GM23338 (cell line): ENCODE results near the gene TTC33. TPM values are rescaled to one million over a fixed set of nuclear protein-coding genes. Genes with fewer than 3 reads are reported as not detected.

Experiments
- ATAC-seq: fragments of 200-7000 bp; cut with Tn5 transposase; 3 replicates; pipeline ENCODE4 v1.9.1; 2020
- DNase-seq: peaks from one replicate; pipeline ENCODE4 v3.0.0-alpha.2; 2015; ENCODE audit warnings: low spot score
- H2AFZ ChIP-seq: fragments of 200-600 bp; sonication (generic); 2 replicates; pipeline ENCODE4 v1.8.0; 2016; ENCODE audit warnings: antibody characterized with exemption, mild to moderate bottlenecking, moderate library complexity
- H3F3A ChIP-seq: fragments of 200-600 bp; sonication (generic); replicated peaks from 2 replicates; pipeline ENCODE4 v1.8.0; 2017; ENCODE audit warnings: antibody characterized with exemption, mixed run types, low read depth
- H3K27ac ChIP-seq: fragments of 200-600 bp; sonication (generic); 2 replicates; pipeline ENCODE4 v1.6.1; 2016; ENCODE audit warnings: low read depth
- H3K27me3 ChIP-seq: fragments of 200-600 bp; sonication (generic); 2 replicates; pipeline ENCODE4 v1.8.0; 2016; ENCODE audit warnings: mild to moderate bottlenecking, mixed run types, moderate library complexity; ENCODE audit not compliant: insufficient read depth
- H3K36me3 ChIP-seq: fragments of 200-600 bp; sonication (generic); 2 replicates; pipeline ENCODE4 v1.8.0; 2016; ENCODE audit warnings: mild to moderate bottlenecking; ENCODE audit not compliant: insufficient read depth
- H3K4me1 ChIP-seq: fragments of 200-600 bp; sonication (generic); 2 replicates; pipeline ENCODE4 v1.8.0; 2016; ENCODE audit warnings: mild to moderate bottlenecking, moderate library complexity; ENCODE audit not compliant: insufficient read depth
- H3K4me2 ChIP-seq: fragments of 200-600 bp; sonication (generic); 2 replicates; pipeline ENCODE4 v1.7.1; 2017; ENCODE audit warnings: mixed run types
- H3K4me3 ChIP-seq: fragments of 200-600 bp; sonication (generic); 2 replicates; pipeline ENCODE4 v1.6.1; 2016; ENCODE audit warnings: mixed run types
- H3K79me2 ChIP-seq: fragments of 200-600 bp; sonication (generic); replicated peaks from 2 replicates; pipeline ENCODE4 v1.8.0; 2017; ENCODE audit warnings: mild to moderate bottlenecking; ENCODE audit not compliant: insufficient read depth
- H3K9me2 ChIP-seq: fragments of 200-600 bp; sonication (generic); 2 replicates; pipeline ENCODE4 v1.8.0; 2017; ENCODE audit not compliant: insufficient read depth
- H4K20me1 ChIP-seq: fragments of 200-600 bp; sonication (generic); replicated peaks from 2 replicates; pipeline ENCODE4 v1.8.0; 2017; ENCODE audit warnings: mild to moderate bottlenecking; ENCODE audit not compliant: insufficient read depth
- H3K27ac Mint-ChIP-seq: 2 replicates; pipeline ENCODE4 v1.8.0; 2020; ENCODE audit warnings: inconsistent platforms, mild to moderate bottlenecking, moderate library complexity, mixed read lengths
- H3K27me3 Mint-ChIP-seq: 3 replicates; pipeline ENCODE4 v1.8.0; 2022; ENCODE audit warnings: low read depth, mild to moderate bottlenecking, moderate library complexity, mixed read lengths, inconsistent platforms; ENCODE audit not compliant: insufficient read depth, poor library complexity
- H3K36me3 Mint-ChIP-seq: 3 replicates; pipeline ENCODE4 v1.8.0; 2021; ENCODE audit warnings: low read depth, mild to moderate bottlenecking, inconsistent platforms, moderate library complexity, mixed read lengths
- H3K4me1 Mint-ChIP-seq: 3 replicates; pipeline ENCODE4 v1.8.0; 2020; ENCODE audit warnings: mild to moderate bottlenecking, inconsistent platforms, mixed read lengths
- H3K4me3 Mint-ChIP-seq: 3 replicates; pipeline ENCODE4 v1.8.0; 2021; ENCODE audit warnings: moderate library complexity, mild to moderate bottlenecking, inconsistent platforms, mixed read lengths
- H3K9me3 Mint-ChIP-seq: 3 replicates; pipeline ENCODE4 v1.8.0; 2020; ENCODE audit warnings: moderate library complexity, mild to moderate bottlenecking, inconsistent platforms, mixed read lengths
- CREB1 ChIP-seq: fragments of 250-450 bp; sonication (Bioruptor Pico); IDR thresholded peaks from 2 replicates; pipeline ENCODE4 v1.5.0; 2020; ENCODE audit warnings: low read depth, mild to moderate bottlenecking, moderate library complexity
- EZH2 ChIP-seq: fragments of 200-600 bp; sonication (generic); IDR thresholded peaks from one replicate; pipeline ENCODE4 v1.8.0; 2017; ENCODE audit warnings: antibody characterized with exemption, mild to moderate bottlenecking, low read depth; ENCODE audit not compliant: unreplicated experiment
- EZH2phosphoT487 ChIP-seq: fragments of 200-600 bp; sonication (generic); IDR thresholded peaks from one replicate; pipeline ENCODE4 v1.8.1; 2018; ENCODE audit warnings: antibody characterized with exemption; ENCODE audit not compliant: unreplicated experiment
- NANOG ChIP-seq: IDR thresholded peaks from 2 replicates; pipeline ENCODE4 v1.6.1; 2016; ENCODE audit warnings: antibody characterized with exemption, borderline replicate concordance
- POLR2AphosphoS5 ChIP-seq: IDR thresholded peaks from 2 replicates; pipeline ENCODE4 v1.6.1; 2016; ENCODE audit warnings: antibody characterized with exemption, low read depth
- STAT1 ChIP-seq: IDR thresholded peaks from one replicate; pipeline ENCODE4 v1.6.1; 2016; ENCODE audit warnings: antibody characterized with exemption; ENCODE audit not compliant: unreplicated experiment
- ZNF114 ChIP-seq: fragments of 250-450 bp; sonication (Bioruptor Pico); IDR thresholded peaks from 2 replicates; pipeline ENCODE4 v1.5.0; 2020; ENCODE audit warnings: mild to moderate bottlenecking, moderate library complexity
- ZNF331 ChIP-seq: fragments of 250-450 bp; sonication (Bioruptor Pico); IDR thresholded peaks from 2 replicates; pipeline ENCODE4 v1.5.0; 2020; ENCODE audit warnings: low read depth, mild to moderate bottlenecking, moderate library complexity
- polyA plus RNA-seq: library from polyadenylated mRNA; unstranded; fragments of >200 nt; fragmentation: Nextera tagmentation; extraction: Ambion mirVana; gene quantifications from 2 replicates; pipeline ENCODE4 v1.2.1, GENCODE V29; 2016
- total RNA-seq: library from RNA; depleted of rRNA; stranded (reverse); fragments of >200 nt; shearing (Covaris generic); gene quantifications from 2 replicates; pipeline ENCODE4 v1.2.3, GENCODE V29; 2014
- TF ChIP-seq, protein P1 (sequence below), 2 experiments: fragments of 200-600 bp in 1 of 2; sonication (generic) in 1 of 2; conservative IDR thresholded peaks; 2 replicates each; pipeline versions ENCODE4 v1.5.1 to v1.6.1; 2016 to 2017; ENCODE audit warnings: antibody characterized with exemption in 2 of 2, low read depth in 2 of 2, mild to moderate bottlenecking in 2 of 2, moderate library complexity in 1 of 2
- TF ChIP-seq, protein P2 (sequence below): fragments of 250-450 bp; sonication (Bioruptor Pico); IDR thresholded peaks from 2 replicates; pipeline ENCODE4 v1.5.0; 2020; ENCODE audit warnings: mild to moderate bottlenecking, moderate library complexity

The TTC33 gene
- total and polyA plus RNA-seq, 2 experiments from 2014 or later, result 4.1 to 11.5 TPM

DNA sequence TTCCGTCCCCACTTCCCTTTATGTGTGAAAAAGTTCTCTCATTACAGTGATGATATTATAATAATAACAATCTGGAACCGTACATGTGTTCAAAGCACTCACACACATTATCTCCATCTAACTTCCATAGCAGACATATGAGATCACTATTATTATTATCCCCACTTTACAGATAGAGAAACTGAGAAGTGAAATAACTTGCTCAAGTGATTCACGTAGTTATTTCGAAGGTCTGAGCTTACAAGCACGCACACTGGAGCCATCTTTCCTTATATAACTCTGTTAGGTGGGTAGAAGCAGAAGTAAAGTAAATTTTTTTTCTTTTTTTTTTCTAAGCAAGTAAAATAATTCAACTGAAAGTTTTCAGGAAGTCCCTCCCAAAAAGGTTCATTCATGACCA is 139.0 kb downstream of the TTC33 start:
- Mint-ChIP-seq H3K4me3 (no peak overlapping the region), H3K27me3 (no peaks in the 10 kb centered on the region), H3K36me3 (no peaks in the 10 kb centered on the region), H3K4me1 (no peaks in the 10 kb centered on the region), H3K9me3 (no peaks in the 10 kb centered on the region), H3K27ac (no peak overlapping the region)
- ATAC-seq (no peak), DNase-seq (no peak)
- TF ChIP-seq, protein P1, sequence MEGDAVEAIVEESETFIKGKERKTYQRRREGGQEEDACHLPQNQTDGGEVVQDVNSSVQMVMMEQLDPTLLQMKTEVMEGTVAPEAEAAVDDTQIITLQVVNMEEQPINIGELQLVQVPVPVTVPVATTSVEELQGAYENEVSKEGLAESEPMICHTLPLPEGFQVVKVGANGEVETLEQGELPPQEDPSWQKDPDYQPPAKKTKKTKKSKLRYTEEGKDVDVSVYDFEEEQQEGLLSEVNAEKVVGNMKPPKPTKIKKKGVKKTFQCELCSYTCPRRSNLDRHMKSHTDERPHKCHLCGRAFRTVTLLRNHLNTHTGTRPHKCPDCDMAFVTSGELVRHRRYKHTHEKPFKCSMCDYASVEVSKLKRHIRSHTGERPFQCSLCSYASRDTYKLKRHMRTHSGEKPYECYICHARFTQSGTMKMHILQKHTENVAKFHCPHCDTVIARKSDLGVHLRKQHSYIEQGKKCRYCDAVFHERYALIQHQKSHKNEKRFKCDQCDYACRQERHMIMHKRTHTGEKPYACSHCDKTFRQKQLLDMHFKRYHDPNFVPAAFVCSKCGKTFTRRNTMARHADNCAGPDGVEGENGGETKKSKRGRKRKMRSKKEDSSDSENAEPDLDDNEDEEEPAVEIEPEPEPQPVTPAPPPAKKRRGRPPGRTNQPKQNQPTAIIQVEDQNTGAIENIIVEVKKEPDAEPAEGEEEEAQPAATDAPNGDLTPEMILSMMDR (conservative IDR thresholded peaks at IDR 0.05; ENCODE audit: low read depth in 2 of 2), result no peak
- no peak for TF ChIP-seq EZH2
- no peak for TF ChIP-seq ZNF331 (CRISPR knock-in tag)
- TF ChIP-seq NANOG, result no peak
- no peak for TF ChIP-seq CREB1 (CRISPR knock-in tag)
- Histone ChIP-seq H3K4me1 (no peaks in the 10 kb centered on the region), H3F3A (no peaks in the 10 kb centered on the region), H3K27ac (no peak overlapping the region), H2AFZ (no peak overlapping the region), H3K4me2 (no peak overlapping the region), H4K20me1 (no peaks in the 10 kb centered on the region), H3K27me3 (no peaks in the 10 kb centered on the region), H3K9me2 (no peaks in the 10 kb centered on the region), H3K79me2 (no peaks in the 10 kb centered on the region), H3K36me3 (no peaks in the 10 kb centered on the region), H3K4me3 (no peak overlapping the region)

DNA sequence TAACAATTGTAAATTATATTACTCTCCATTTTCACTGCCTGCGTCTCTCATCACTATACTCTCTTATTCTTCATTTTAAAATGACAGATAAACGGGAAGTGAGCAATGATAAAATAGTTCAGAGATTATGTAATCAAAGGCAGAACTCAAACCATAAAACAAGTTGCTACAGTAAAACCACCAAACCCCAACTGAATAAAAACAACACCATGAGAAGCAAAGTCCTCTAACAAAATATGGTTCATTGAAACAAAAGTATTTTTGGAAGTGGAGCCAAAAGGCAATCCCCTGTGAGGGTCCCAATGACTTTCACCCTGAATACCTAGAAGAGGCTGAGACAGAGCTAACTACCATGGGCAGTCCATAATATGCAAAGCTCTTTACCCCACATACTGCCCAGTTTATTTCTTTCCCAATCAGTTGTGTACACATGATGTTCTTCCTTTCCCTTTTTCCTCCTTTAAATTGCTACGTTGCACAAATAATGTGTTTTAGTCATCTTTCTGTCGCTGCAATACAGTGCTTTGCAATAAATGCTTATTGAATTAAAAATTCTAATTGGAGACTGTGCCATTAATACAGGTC is 140.1 kb downstream of the TTC33 start:
- no peaks in the 10 kb centered on the region for H3K9me3 Mint-ChIP-seq
- no peak overlapping the region for H2AFZ ChIP-seq
- H3K79me2 ChIP-seq, result no peaks in the 10 kb centered on the region
- H3K27ac Mint-ChIP-seq, result no peak overlapping the region
- H3K9me2 ChIP-seq, result no peaks in the 10 kb centered on the region
- H3K36me3 Mint-ChIP-seq, result no peaks in the 10 kb centered on the region
- TF ChIP-seq ZNF114 (CRISPR knock-in tag) (no peak), POLR2AphosphoS5 (no peak), STAT1 (no peak), EZH2phosphoT487 (no peak), EZH2 (no peak)
- TF ChIP-seq, protein P2, sequence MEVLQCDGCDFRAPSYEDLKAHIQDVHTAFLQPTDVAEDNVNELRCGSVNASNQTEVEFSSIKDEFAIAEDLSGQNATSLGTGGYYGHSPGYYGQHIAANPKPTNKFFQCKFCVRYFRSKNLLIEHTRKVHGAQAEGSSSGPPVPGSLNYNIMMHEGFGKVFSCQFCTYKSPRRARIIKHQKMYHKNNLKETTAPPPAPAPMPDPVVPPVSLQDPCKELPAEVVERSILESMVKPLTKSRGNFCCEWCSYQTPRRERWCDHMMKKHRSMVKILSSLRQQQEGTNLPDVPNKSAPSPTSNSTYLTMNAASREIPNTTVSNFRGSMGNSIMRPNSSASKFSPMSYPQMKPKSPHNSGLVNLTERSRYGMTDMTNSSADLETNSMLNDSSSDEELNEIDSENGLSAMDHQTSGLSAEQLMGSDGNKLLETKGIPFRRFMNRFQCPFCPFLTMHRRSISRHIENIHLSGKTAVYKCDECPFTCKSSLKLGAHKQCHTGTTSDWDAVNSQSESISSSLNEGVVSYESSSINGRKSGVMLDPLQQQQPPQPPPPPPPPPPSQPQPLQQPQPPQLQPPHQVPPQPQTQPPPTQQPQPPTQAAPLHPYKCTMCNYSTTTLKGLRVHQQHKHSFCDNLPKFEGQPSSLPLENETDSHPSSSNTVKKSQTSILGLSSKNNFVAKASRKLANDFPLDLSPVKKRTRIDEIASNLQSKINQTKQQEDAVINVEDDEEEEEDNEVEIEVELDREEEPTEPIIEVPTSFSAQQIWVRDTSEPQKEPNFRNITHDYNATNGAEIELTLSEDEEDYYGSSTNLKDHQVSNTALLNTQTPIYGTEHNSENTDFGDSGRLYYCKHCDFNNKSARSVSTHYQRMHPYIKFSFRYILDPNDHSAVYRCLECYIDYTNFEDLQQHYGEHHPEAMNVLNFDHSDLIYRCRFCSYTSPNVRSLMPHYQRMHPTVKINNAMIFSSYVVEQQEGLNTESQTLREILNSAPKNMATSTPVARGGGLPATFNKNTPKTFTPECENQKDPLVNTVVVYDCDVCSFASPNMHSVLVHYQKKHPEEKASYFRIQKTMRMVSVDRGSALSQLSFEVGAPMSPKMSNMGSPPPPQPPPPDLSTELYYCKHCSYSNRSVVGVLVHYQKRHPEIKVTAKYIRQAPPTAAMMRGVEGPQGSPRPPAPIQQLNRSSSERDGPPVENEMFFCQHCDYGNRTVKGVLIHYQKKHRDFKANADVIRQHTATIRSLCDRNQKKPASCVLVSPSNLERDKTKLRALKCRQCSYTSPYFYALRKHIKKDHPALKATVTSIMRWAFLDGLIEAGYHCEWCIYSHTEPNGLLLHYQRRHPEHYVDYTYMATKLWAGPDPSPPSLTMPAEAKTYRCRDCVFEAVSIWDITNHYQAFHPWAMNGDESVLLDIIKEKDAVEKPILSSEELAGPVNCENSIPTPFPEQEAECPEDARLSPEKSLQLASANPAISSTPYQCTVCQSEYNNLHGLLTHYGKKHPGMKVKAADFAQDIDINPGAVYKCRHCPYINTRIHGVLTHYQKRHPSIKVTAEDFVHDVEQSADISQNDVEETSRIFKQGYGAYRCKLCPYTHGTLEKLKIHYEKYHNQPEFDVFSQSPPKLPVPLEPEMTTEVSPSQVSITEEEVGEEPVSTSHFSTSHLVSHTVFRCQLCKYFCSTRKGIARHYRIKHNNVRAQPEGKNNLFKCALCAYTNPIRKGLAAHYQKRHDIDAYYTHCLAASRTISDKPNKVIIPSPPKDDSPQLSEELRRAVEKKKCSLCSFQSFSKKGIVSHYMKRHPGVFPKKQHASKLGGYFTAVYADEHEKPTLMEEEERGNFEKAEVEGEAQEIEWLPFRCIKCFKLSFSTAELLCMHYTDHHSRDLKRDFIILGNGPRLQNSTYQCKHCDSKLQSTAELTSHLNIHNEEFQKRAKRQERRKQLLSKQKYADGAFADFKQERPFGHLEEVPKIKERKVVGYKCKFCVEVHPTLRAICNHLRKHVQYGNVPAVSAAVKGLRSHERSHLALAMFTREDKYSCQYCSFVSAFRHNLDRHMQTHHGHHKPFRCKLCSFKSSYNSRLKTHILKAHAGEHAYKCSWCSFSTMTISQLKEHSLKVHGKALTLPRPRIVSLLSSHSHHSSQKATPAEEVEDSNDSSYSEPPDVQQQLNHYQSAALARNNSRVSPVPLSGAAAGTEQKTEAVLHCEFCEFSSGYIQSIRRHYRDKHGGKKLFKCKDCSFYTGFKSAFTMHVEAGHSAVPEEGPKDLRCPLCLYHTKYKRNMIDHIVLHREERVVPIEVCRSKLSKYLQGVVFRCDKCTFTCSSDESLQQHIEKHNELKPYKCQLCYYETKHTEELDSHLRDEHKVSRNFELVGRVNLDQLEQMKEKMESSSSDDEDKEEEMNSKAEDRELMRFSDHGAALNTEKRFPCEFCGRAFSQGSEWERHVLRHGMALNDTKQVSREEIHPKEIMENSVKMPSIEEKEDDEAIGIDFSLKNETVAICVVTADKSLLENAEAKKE (CRISPR knock-in tag), result no peak
- H3K4me1 ChIP-seq, result no peaks in the 10 kb centered on the region
- no peaks in the 10 kb centered on the region for H3F3A ChIP-seq
- H3K4me1 Mint-ChIP-seq, result no peaks in the 10 kb centered on the region
- no peaks in the 10 kb centered on the region for H3K27me3 Mint-ChIP-seq
- ATAC-seq (no peak), DNase-seq (no peak)
- no peak overlapping the region for H3K4me2 ChIP-seq
- H3K27ac ChIP-seq, result no peak overlapping the region
- H3K4me3 ChIP-seq, result no peak overlapping the region
- no peaks in the 10 kb centered on the region for H3K36me3 ChIP-seq
- H3K4me3 Mint-ChIP-seq, result no peak overlapping the region
- H4K20me1 ChIP-seq, result no peaks in the 10 kb centered on the region
- no peaks in the 10 kb centered on the region for H3K27me3 ChIP-seq
